GM23338 (cell line): Measurements from ENCODE around the gene METTL24. TPM values are rescaled to one million over a fixed set of nuclear protein-coding genes. Genes with fewer than 3 reads are reported as not detected.

Source experiments
- ATAC-seq: fragments of 200-7000 bp; cut with Tn5 transposase; 3 replicates; pipeline ENCODE4 v1.9.1; 2020
- DNase-seq: peaks from one replicate; pipeline ENCODE4 v3.0.0-alpha.2; 2015; ENCODE audit warnings: low spot score
- H2AFZ ChIP-seq: fragments of 200-600 bp; sonication (generic); 2 replicates; pipeline ENCODE4 v1.8.0; 2016; ENCODE audit warnings: antibody characterized with exemption, mild to moderate bottlenecking, moderate library complexity
- H3F3A ChIP-seq: fragments of 200-600 bp; sonication (generic); replicated peaks from 2 replicates; pipeline ENCODE4 v1.8.0; 2017; ENCODE audit warnings: antibody characterized with exemption, mixed run types, low read depth
- H3K27ac ChIP-seq: fragments of 200-600 bp; sonication (generic); 2 replicates; pipeline ENCODE4 v1.6.1; 2016; ENCODE audit warnings: low read depth
- H3K27me3 ChIP-seq: fragments of 200-600 bp; sonication (generic); 2 replicates; pipeline ENCODE4 v1.8.0; 2016; ENCODE audit warnings: mild to moderate bottlenecking, mixed run types, moderate library complexity; ENCODE audit not compliant: insufficient read depth
- H3K36me3 ChIP-seq: fragments of 200-600 bp; sonication (generic); 2 replicates; pipeline ENCODE4 v1.8.0; 2016; ENCODE audit warnings: mild to moderate bottlenecking; ENCODE audit not compliant: insufficient read depth
- H3K4me1 ChIP-seq: fragments of 200-600 bp; sonication (generic); 2 replicates; pipeline ENCODE4 v1.8.0; 2016; ENCODE audit warnings: mild to moderate bottlenecking, moderate library complexity; ENCODE audit not compliant: insufficient read depth
- H3K4me2 ChIP-seq: fragments of 200-600 bp; sonication (generic); 2 replicates; pipeline ENCODE4 v1.7.1; 2017; ENCODE audit warnings: mixed run types
- H3K4me3 ChIP-seq: fragments of 200-600 bp; sonication (generic); 2 replicates; pipeline ENCODE4 v1.6.1; 2016; ENCODE audit warnings: mixed run types
- H3K79me2 ChIP-seq: fragments of 200-600 bp; sonication (generic); replicated peaks from 2 replicates; pipeline ENCODE4 v1.8.0; 2017; ENCODE audit warnings: mild to moderate bottlenecking; ENCODE audit not compliant: insufficient read depth
- H3K9me2 ChIP-seq: fragments of 200-600 bp; sonication (generic); 2 replicates; pipeline ENCODE4 v1.8.0; 2017; ENCODE audit not compliant: insufficient read depth
- H4K20me1 ChIP-seq: fragments of 200-600 bp; sonication (generic); replicated peaks from 2 replicates; pipeline ENCODE4 v1.8.0; 2017; ENCODE audit warnings: mild to moderate bottlenecking; ENCODE audit not compliant: insufficient read depth
- H3K27ac Mint-ChIP-seq: 2 replicates; pipeline ENCODE4 v1.8.0; 2020; ENCODE audit warnings: inconsistent platforms, mild to moderate bottlenecking, moderate library complexity, mixed read lengths
- H3K27me3 Mint-ChIP-seq: 3 replicates; pipeline ENCODE4 v1.8.0; 2022; ENCODE audit warnings: low read depth, mild to moderate bottlenecking, moderate library complexity, mixed read lengths, inconsistent platforms; ENCODE audit not compliant: insufficient read depth, poor library complexity
- H3K36me3 Mint-ChIP-seq: 3 replicates; pipeline ENCODE4 v1.8.0; 2021; ENCODE audit warnings: low read depth, mild to moderate bottlenecking, inconsistent platforms, moderate library complexity, mixed read lengths
- H3K4me1 Mint-ChIP-seq: 3 replicates; pipeline ENCODE4 v1.8.0; 2020; ENCODE audit warnings: mild to moderate bottlenecking, inconsistent platforms, mixed read lengths
- H3K4me3 Mint-ChIP-seq: 3 replicates; pipeline ENCODE4 v1.8.0; 2021; ENCODE audit warnings: moderate library complexity, mild to moderate bottlenecking, inconsistent platforms, mixed read lengths
- H3K9me3 Mint-ChIP-seq: 3 replicates; pipeline ENCODE4 v1.8.0; 2020; ENCODE audit warnings: moderate library complexity, mild to moderate bottlenecking, inconsistent platforms, mixed read lengths
- CREB1 ChIP-seq: fragments of 250-450 bp; sonication (Bioruptor Pico); IDR thresholded peaks from 2 replicates; pipeline ENCODE4 v1.5.0; 2020; ENCODE audit warnings: low read depth, mild to moderate bottlenecking, moderate library complexity
- ETS1 ChIP-seq: IDR thresholded peaks from 2 replicates; pipeline ENCODE4 v1.6.1; 2016; ENCODE audit warnings: antibody characterized with exemption
- EZH2phosphoT487 ChIP-seq: fragments of 200-600 bp; sonication (generic); IDR thresholded peaks from one replicate; pipeline ENCODE4 v1.8.1; 2018; ENCODE audit warnings: antibody characterized with exemption; ENCODE audit not compliant: unreplicated experiment
- JUNB ChIP-seq: IDR thresholded peaks from one replicate; pipeline ENCODE4 v1.6.1; 2016; ENCODE audit warnings: antibody characterized with exemption; ENCODE audit not compliant: unreplicated experiment
- NANOG ChIP-seq: IDR thresholded peaks from 2 replicates; pipeline ENCODE4 v1.6.1; 2016; ENCODE audit warnings: antibody characterized with exemption, borderline replicate concordance
- POLR2AphosphoS5 ChIP-seq: IDR thresholded peaks from 2 replicates; pipeline ENCODE4 v1.6.1; 2016; ENCODE audit warnings: antibody characterized with exemption, low read depth
- REST ChIP-seq: IDR thresholded peaks from one replicate; pipeline ENCODE4 v1.6.1; 2018; ENCODE audit warnings: antibody characterized with exemption; ENCODE audit not compliant: unreplicated experiment
- ZNF114 ChIP-seq: fragments of 250-450 bp; sonication (Bioruptor Pico); IDR thresholded peaks from 2 replicates; pipeline ENCODE4 v1.5.0; 2020; ENCODE audit warnings: mild to moderate bottlenecking, moderate library complexity
- ZNF462 ChIP-seq: fragments of 250-450 bp; sonication (Bioruptor Pico); IDR thresholded peaks from 2 replicates; pipeline ENCODE4 v1.5.0; 2020; ENCODE audit warnings: mild to moderate bottlenecking, moderate library complexity
- polyA plus RNA-seq: library from polyadenylated mRNA; unstranded; fragments of >200 nt; fragmentation: Nextera tagmentation; extraction: Ambion mirVana; gene quantifications from 2 replicates; pipeline ENCODE4 v1.2.1, GENCODE V29; 2016
- total RNA-seq: library from RNA; depleted of rRNA; stranded (reverse); fragments of >200 nt; shearing (Covaris generic); gene quantifications from 2 replicates; pipeline ENCODE4 v1.2.3, GENCODE V29; 2014

Gene METTL24
- total and polyA plus RNA-seq, 2 experiments from 2014 or later: 0.35 TPM; not detected in 1

- TF ChIP-seq CREB1 (no peak), ETS1 (no peak), JUNB (no peak), REST (no peak), ZNF462 (CRISPR knock-in tag) (no peak), ZNF114 (no peak), POLR2AphosphoS5 (no peak), NANOG (no peak), EZH2phosphoT487 (no peak)
- H3K4me3 Mint-ChIP-seq: no peak overlapping the region
- H3K27ac Mint-ChIP-seq: no peak overlapping the region
- H3K27me3 Mint-ChIP-seq: peaks cover 2% of the 10 kb centered on the region
- Histone ChIP-seq H4K20me1 (no peaks in the 10 kb centered on the region), H3K27ac (no peak overlapping the region), H3K4me3 (no peak overlapping the region), H2AFZ (no peak overlapping the region), H3K36me3 (no peaks in the 10 kb centered on the region), H3K9me2 (no peaks in the 10 kb centered on the region), H3K4me2 (no peak overlapping the region), H3K27me3 (no peaks in the 10 kb centered on the region), H3F3A (no peaks in the 10 kb centered on the region), H3K79me2 (no peaks in the 10 kb centered on the region), H3K4me1 (peaks cover 19% of the 10 kb centered on the region)
- no peaks in the 10 kb centered on the region for H3K36me3 Mint-ChIP-seq
- ATAC-seq (no peak; the same call in 2 of the 3 replicates), DNase-seq (no peak)
- no peaks in the 10 kb centered on the region for H3K9me3 Mint-ChIP-seq
- H3K4me1 Mint-ChIP-seq: peaks cover 35% of the 10 kb centered on the region
These were observed 34.9 kb downstream of the METTL24 start for GRCh38 chr6:110323258-110323657.
